ENCODE measurements around the gene MACROH2A1. TPM values are rescaled to one million over a fixed set of nuclear protein-coding genes. Genes with fewer than 3 reads are reported as not detected.

MACROH2A1 gene
- total and polyA plus RNA-seq, 2 donors (not counting 1 experiment from before 2014, with no cell fraction given): 95.6 to 191 TPM

GRCh38 chr5:135362102-135362501, 36.9 kb downstream of the MACROH2A1 start:
- no peaks in the 10 kb centered on the region for H4K20me1 ChIP-seq (ENCODE audit: control insufficient read depth, extremely low read depth, insufficient read depth, low read length)
- TF ChIP-seq EZH2 (IDR thresholded peaks at IDR 0.05; ENCODE audit: low read length, missing control alignments): no peak
- TF ChIP-seq CTCF (conservative IDR thresholded peaks at IDR 0.05 in 1 of 2, IDR thresholded peaks at IDR 0.05 in 1 of 2; ENCODE audit: low read depth in 1 of 2, low read length in 2 of 2): no peak
- peaks cover 6% of the 10 kb centered on the region for H3K79me2 ChIP-seq (ENCODE audit: control insufficient read depth, insufficient read depth, low read length)
- peaks cover 7% of the 10 kb centered on the region for H3K36me3 ChIP-seq (ENCODE audit: control insufficient read depth, insufficient read depth, low read length)
- no peak overlapping the region for H2AFZ ChIP-seq (ENCODE audit: low read length)
- no peak overlapping the region for H3K4me2 ChIP-seq (ENCODE audit: extremely low read depth, insufficient read depth, low read length)
- no peak overlapping the region for H3K9ac ChIP-seq (ENCODE audit: insufficient read depth, low read length)
- H3K4me3 ChIP-seq (replicated peaks in 1 of 4; ENCODE audit: control extremely low read depth in 1 of 4, insufficient read depth in 1 of 4, low read depth in 3 of 4, low read length in 4 of 4): no peak overlapping the region
- no peak for DNase-seq (ENCODE audit: low read depth in 2 of 2)
- H3K27ac ChIP-seq (ENCODE audit: insufficient read depth, low read length): no peak overlapping the region
- no peaks in the 10 kb centered on the region for H3K9me3 ChIP-seq (ENCODE audit: control insufficient read depth, insufficient read depth, low read depth, low read length)
- H3K27me3 ChIP-seq (ENCODE audit: control insufficient read depth, insufficient read depth, low read length): no peaks in the 10 kb centered on the region
- H3K4me1 ChIP-seq (ENCODE audit: control insufficient read depth, extremely low read depth, insufficient read depth, low read length): peaks cover 13% of the 10 kb centered on the region

- H3K4me1 ChIP-seq (ENCODE audit: control insufficient read depth, extremely low read depth, insufficient read depth, low read length): peaks cover 21% of the 10 kb centered on the region
- no peak for TF ChIP-seq EZH2 (IDR thresholded peaks at IDR 0.05; ENCODE audit: low read length, missing control alignments)
- TF ChIP-seq CTCF (conservative IDR thresholded peaks at IDR 0.05 in 1 of 2, IDR thresholded peaks at IDR 0.05 in 1 of 2; ENCODE audit: low read depth in 1 of 2, low read length in 2 of 2): no peak
These were observed 38.5 kb downstream of the MACROH2A1 start for GRCh38 chr5:135360278-135361274.

GRCh38 chr5:135359374-135360165, 39.5 kb downstream of the MACROH2A1 start:
- H3K36me3 ChIP-seq (ENCODE audit: control insufficient read depth, insufficient read depth, low read length): peaks cover 5% of the 10 kb centered on the region
- no peak for TF ChIP-seq CTCF (conservative IDR thresholded peaks at IDR 0.05 in 1 of 2, IDR thresholded peaks at IDR 0.05 in 1 of 2; ENCODE audit: low read depth in 1 of 2, low read length in 2 of 2)
- no peak for TF ChIP-seq EZH2 (IDR thresholded peaks at IDR 0.05; ENCODE audit: low read length, missing control alignments)
- peaks cover 28% of the 10 kb centered on the region for H3K4me1 ChIP-seq (ENCODE audit: control insufficient read depth, extremely low read depth, insufficient read depth, low read length)
- peak in 1 of 2 donors; percentile 95 for DNase-seq (ENCODE audit: low read depth in 2 of 2)
- no peak overlapping the region for H3K4me3 ChIP-seq (replicated peaks in 1 of 4; ENCODE audit: control extremely low read depth in 1 of 4, insufficient read depth in 1 of 4, low read depth in 3 of 4, low read length in 4 of 4)
- H2AFZ ChIP-seq (ENCODE audit: low read length): no peak overlapping the region
- H3K27me3 ChIP-seq (ENCODE audit: control insufficient read depth, insufficient read depth, low read length): no peaks in the 10 kb centered on the region
- H3K27ac ChIP-seq (ENCODE audit: insufficient read depth, low read length): no peak overlapping the region
- no peaks in the 10 kb centered on the region for H4K20me1 ChIP-seq (ENCODE audit: control insufficient read depth, extremely low read depth, insufficient read depth, low read length)
- H3K79me2 ChIP-seq (ENCODE audit: control insufficient read depth, insufficient read depth, low read length): peaks cover 2% of the 10 kb centered on the region
- H3K9ac ChIP-seq (ENCODE audit: insufficient read depth, low read length): no peak overlapping the region
- no peak overlapping the region for H3K4me2 ChIP-seq (ENCODE audit: extremely low read depth, insufficient read depth, low read length)
- no peaks in the 10 kb centered on the region for H3K9me3 ChIP-seq (ENCODE audit: control insufficient read depth, insufficient read depth, low read depth, low read length)

More at GRCh38 chr5:135360278-135361274, 38.5 kb downstream of the MACROH2A1 start:
- H2AFZ ChIP-seq (ENCODE audit: low read length): no peak overlapping the region
- H3K4me3 ChIP-seq (replicated peaks in 1 of 4; ENCODE audit: control extremely low read depth in 1 of 4, insufficient read depth in 1 of 4, low read depth in 3 of 4, low read length in 4 of 4): no peak overlapping the region
- no peaks in the 10 kb centered on the region for H4K20me1 ChIP-seq (ENCODE audit: control insufficient read depth, extremely low read depth, insufficient read depth, low read length)
- H3K9me3 ChIP-seq (ENCODE audit: control insufficient read depth, insufficient read depth, low read depth, low read length): no peaks in the 10 kb centered on the region
- no peak overlapping the region for H3K9ac ChIP-seq (ENCODE audit: insufficient read depth, low read length)
- no peaks in the 10 kb centered on the region for H3K27me3 ChIP-seq (ENCODE audit: control insufficient read depth, insufficient read depth, low read length)
- no peak overlapping the region for H3K4me2 ChIP-seq (ENCODE audit: extremely low read depth, insufficient read depth, low read length)
- H3K27ac ChIP-seq (ENCODE audit: insufficient read depth, low read length): no peak overlapping the region
- peaks cover 5% of the 10 kb centered on the region for H3K36me3 ChIP-seq (ENCODE audit: control insufficient read depth, insufficient read depth, low read length)
- DNase-seq (ENCODE audit: low read depth in 2 of 2): no peak
- H3K79me2 ChIP-seq (ENCODE audit: control insufficient read depth, insufficient read depth, low read length): peaks cover 2% of the 10 kb centered on the region
